Measurements from ENCODE around the gene ALAS1.

Gene ALAS1

GRCh38 chr3:52247409-52248164, 49.6 kb downstream of the ALAS1 start:
- H3K4me3 ChIP-seq (ENCODE audit: low read length): no peak overlapping the region
- TF ChIP-seq ZNF274 (IDR thresholded peaks at IDR 0.05; ENCODE audit: low read depth, low read length): no peak

GRCh38 chr3:52248165-52248541, 50.2 kb downstream of the ALAS1 start:
- no peak overlapping the region for H3K4me3 ChIP-seq (ENCODE audit: low read length)
- no peak for TF ChIP-seq ZNF274 (IDR thresholded peaks at IDR 0.05; ENCODE audit: low read depth, low read length)

GRCh38 chr3:52248816-52249547, 51.0 kb downstream of the ALAS1 start:
- TF ChIP-seq ZNF274 (IDR thresholded peaks at IDR 0.05; ENCODE audit: low read depth, low read length): no peak
- H3K4me3 ChIP-seq (ENCODE audit: low read length): no peak overlapping the region

- no peak for TF ChIP-seq ZNF274 (IDR thresholded peaks at IDR 0.05; ENCODE audit: low read depth, low read length)
- H3K4me3 ChIP-seq (ENCODE audit: low read length): no peak overlapping the region
These were observed 51.7 kb downstream of the ALAS1 start for GRCh38 chr3:52249683-52250082.

DNA sequence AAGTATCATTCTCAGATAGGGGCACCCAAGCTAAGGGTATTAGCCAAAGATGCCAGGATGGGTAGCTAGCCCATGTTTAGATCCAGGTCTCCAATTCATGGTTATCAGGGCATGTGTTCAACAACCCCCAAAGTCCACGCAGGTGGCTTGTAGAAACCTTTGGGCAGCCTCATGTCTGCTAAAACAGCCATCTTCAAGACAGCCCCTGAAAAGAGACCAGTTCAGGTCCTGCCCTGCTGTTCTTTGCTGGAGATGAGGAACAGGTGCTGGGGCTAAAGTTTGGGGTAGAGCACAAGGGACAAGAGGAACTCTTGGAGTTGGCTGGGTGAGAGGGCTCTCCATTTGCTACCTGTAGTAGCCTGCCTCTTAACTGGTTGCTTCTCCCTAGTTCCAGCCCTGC, 52.2 kb downstream of the ALAS1 start:
- no peak for TF ChIP-seq ZNF274 (IDR thresholded peaks at IDR 0.05; ENCODE audit: low read depth, low read length)
- H3K4me3 ChIP-seq (ENCODE audit: low read length): no peak overlapping the region

- no peak for TF ChIP-seq ZNF274 (IDR thresholded peaks at IDR 0.05; ENCODE audit: low read depth, low read length)
- no peak overlapping the region for H3K4me3 ChIP-seq (ENCODE audit: low read length)
These were observed 55.6 kb downstream of the ALAS1 start for GRCh38 chr3:52253314-52254304.

DNA sequence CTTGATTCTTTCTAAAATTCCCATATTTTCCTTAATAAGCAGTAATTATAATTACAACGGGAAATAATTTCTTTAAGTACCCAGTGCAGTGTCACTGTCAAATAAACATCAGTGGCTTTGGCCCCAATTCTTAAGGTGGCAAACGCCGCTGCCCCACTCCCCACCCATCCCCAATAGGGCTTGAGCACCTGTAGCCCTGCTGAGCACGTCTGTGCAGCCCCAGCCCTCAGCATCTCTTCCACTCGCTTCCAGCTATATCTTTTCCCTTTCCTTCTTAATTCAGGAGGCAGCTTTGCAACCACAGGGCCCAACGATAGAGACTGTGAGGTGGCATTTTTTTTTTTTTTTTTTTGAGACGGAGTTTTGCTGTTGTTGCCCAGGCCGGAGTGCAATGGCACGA, 56.6 kb downstream of the ALAS1 start:
- no peak for TF ChIP-seq ZNF274 (IDR thresholded peaks at IDR 0.05; ENCODE audit: low read depth, low read length)
- no peak overlapping the region for H3K4me3 ChIP-seq (ENCODE audit: low read length)

DNA sequence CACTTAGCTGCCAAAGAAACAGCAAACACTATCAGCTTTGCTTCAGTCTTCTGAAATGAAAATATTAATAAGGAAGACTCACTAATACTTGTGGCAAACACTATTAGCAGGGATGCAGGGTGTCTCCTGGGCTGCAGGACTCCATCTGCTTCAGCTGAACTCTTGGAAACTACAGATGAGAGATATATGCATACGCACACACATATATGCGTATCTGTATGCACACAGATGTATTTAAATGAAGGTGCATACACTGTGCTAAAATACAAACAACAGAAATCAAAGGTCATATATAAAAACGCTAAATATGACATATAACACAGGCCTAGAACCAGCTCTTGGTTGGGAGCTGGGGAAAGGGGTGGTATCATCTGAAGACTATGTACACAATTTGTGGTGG, 58.2 kb downstream of the ALAS1 start:
- no peak for TF ChIP-seq ZNF274 (IDR thresholded peaks at IDR 0.05; ENCODE audit: low read depth, low read length)
- no peak overlapping the region for H3K4me3 ChIP-seq (ENCODE audit: low read length)

DNA sequence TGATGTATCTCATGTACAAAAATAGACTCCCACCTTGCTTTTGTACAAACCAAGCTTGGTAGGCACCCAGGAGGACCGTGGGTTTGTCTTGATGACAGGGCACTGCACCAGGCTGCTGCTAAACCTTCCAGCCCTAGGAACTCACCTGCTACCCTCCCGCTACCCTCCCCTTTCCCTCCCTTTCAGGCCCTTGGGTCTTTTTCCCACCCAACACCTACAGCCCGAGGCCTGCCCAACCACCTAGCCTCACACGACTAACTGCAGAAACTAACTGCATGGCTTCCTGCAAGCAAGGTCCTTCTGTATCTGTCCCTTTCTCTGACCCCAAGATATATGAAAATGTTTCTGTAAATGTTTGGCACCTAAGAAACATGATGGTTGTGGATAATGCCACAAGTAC, 58.7 kb downstream of the ALAS1 start:
- TF ChIP-seq ZNF274 (IDR thresholded peaks at IDR 0.05; ENCODE audit: low read depth, low read length): no peak
- H3K4me3 ChIP-seq (ENCODE audit: low read length): no peak overlapping the region

- H3K4me3 ChIP-seq (ENCODE audit: low read length): no peak overlapping the region
- no peak for TF ChIP-seq ZNF274 (IDR thresholded peaks at IDR 0.05; ENCODE audit: low read depth, low read length)
These were observed 60.0 kb downstream of the ALAS1 start for GRCh38 chr3:52257911-52258310.

DNA sequence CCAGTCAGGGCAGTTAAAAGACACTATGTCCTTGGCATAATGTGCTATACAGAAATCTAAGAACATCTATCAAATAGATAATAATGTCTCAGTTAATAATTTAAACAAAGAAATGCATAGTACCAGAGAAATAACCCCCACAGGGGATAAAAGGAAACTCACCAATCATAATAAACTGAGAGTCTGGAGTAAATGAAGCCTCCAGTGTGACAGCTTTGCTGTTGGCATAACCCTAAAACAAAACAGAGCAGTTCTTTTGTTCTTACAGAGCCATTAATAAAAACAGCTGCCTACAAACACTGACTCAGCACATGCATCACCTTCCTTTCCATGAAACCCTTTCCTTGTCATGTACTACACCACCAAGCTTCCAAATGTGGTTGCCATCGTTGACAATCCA, 61.1 kb downstream of the ALAS1 start:
- no peak overlapping the region for H3K4me3 ChIP-seq (ENCODE audit: low read length)
- TF ChIP-seq ZNF274 (IDR thresholded peaks at IDR 0.05; ENCODE audit: low read depth, low read length): no peak

GRCh38 chr3:52259448-52259847, 61.5 kb downstream of the ALAS1 start:
- no peak overlapping the region for H3K4me3 ChIP-seq (ENCODE audit: low read length)
- no peak for TF ChIP-seq ZNF274 (IDR thresholded peaks at IDR 0.05; ENCODE audit: low read depth, low read length)

DNA sequence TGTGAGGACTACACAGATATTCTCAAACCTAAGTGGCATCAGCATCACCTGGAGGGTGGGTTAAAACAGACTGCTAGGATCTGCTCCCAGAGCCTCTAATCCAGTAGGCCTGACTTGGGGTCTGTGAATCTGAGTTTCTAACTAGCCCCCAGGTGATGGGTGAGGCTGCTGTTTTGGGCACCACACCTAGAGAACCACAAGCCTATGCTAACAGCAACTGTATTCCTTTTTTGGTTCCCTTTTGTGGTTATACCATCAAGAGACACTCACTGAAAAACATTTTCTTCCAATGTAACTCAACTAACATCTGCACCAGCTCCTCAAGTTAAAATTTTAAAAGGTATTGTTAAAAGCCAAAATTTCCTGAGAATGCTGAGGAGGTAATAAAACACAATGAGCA, 64.5 kb downstream of the ALAS1 start:
- no peak overlapping the region for H3K4me3 ChIP-seq (ENCODE audit: low read length)
- no peak for TF ChIP-seq ZNF274 (IDR thresholded peaks at IDR 0.05; ENCODE audit: low read depth, low read length)
